Keratinocyte (primary cell): ENCODE results near the gene CAPN15. TPM values are rescaled to one million over a fixed set of nuclear protein-coding genes. Genes with fewer than 3 reads are reported as not detected.

ENCODE experiments used
- DNase-seq: peaks from one replicate; pipeline ENCODE4 v3.0.0-alpha.2; 2011; ENCODE audit warnings: low read depth, missing footprints, low spot score
- FAIRE-seq: peaks from 2 replicates; lab custom pipeline; 2011; peaks lifted over from hg19 to GRCh38; lab: Jason Lieb, UNC
- H2AFZ ChIP-seq: 2 replicates; pipeline ENCODE4 v1.6.0; 2012; ENCODE audit warnings: low read length, control low read depth, inconsistent platforms; ENCODE audit not compliant: control insufficient read depth
- H3K27ac ChIP-seq: 2 replicates; pipeline ENCODE4 v1.5.1; 2011; ENCODE audit warnings: low read length; ENCODE audit not compliant: control insufficient read depth, insufficient read depth
- H3K27me3 ChIP-seq: 3 replicates; pipeline ENCODE4 v1.6.0; 2011; ENCODE audit warnings: low read length; ENCODE audit not compliant: control insufficient read depth, insufficient read depth; ENCODE audit errors: extremely low read depth
- H3K36me3 ChIP-seq, 2 experiments: 2 replicates in 1 of 2; 3 replicates in 1 of 2; pipeline ENCODE4 v1.5.1; 2011; ENCODE audit warnings: low read length in 2 of 2, mild to moderate bottlenecking in 1 of 2; ENCODE audit not compliant: control insufficient read depth in 2 of 2, insufficient read depth in 2 of 2; ENCODE audit errors: extremely low read depth in 1 of 2
- H3K4me1 ChIP-seq: 3 replicates; pipeline ENCODE4 v1.5.1; 2011; ENCODE audit warnings: low read length; ENCODE audit not compliant: control insufficient read depth, insufficient read depth; ENCODE audit errors: extremely low read depth
- H3K4me2 ChIP-seq: 3 replicates; pipeline ENCODE4 v1.6.0; 2011; ENCODE audit warnings: low read depth, low read length; ENCODE audit not compliant: control insufficient read depth, insufficient read depth; ENCODE audit errors: extremely low read depth
- H3K4me3 ChIP-seq, 3 experiments: fragments of 200-600 bp in 1 of 3; sonication (generic) in 1 of 3; 2 replicates in 2 of 3; 3 replicates in 1 of 3; pipeline ENCODE4 v1.5.1; 2011 to 2016; ENCODE audit warnings: low read length in 3 of 3, mild to moderate bottlenecking in 3 of 3, control low read depth in 2 of 3, inconsistent platforms in 1 of 3, low read depth in 1 of 3, mixed read lengths in 1 of 3, mixed run types in 1 of 3, moderate library complexity in 1 of 3; ENCODE audit not compliant: control insufficient read depth in 2 of 3, insufficient read depth in 2 of 3; ENCODE audit errors: extremely low read depth in 1 of 3
- H3K79me2 ChIP-seq: 2 replicates; pipeline ENCODE4 v1.6.0; 2012; ENCODE audit warnings: low read length; ENCODE audit not compliant: control insufficient read depth, insufficient read depth
- H3K9ac ChIP-seq: 3 replicates; pipeline ENCODE4 v1.6.0; 2011; ENCODE audit warnings: low read length; ENCODE audit not compliant: control insufficient read depth, insufficient read depth; ENCODE audit errors: extremely low read depth
- H3K9me1 ChIP-seq: 3 replicates; pipeline ENCODE4 v1.6.0; 2011; ENCODE audit warnings: low read length; ENCODE audit not compliant: control insufficient read depth, insufficient read depth; ENCODE audit errors: extremely low read depth
- H3K9me3 ChIP-seq: 2 replicates; pipeline ENCODE4 v1.5.1; 2012; ENCODE audit warnings: low read depth, low read length; ENCODE audit not compliant: control insufficient read depth
- H4K20me1 ChIP-seq: 3 replicates; pipeline ENCODE4 v1.6.0; 2011; ENCODE audit warnings: low read length; ENCODE audit not compliant: control insufficient read depth, insufficient read depth; ENCODE audit errors: extremely low read depth
- CTCF ChIP-seq, 3 experiments: IDR thresholded peaks in 1 of 3; conservative IDR thresholded peaks in 1 of 3; optimal IDR thresholded peaks in 1 of 3; 2 replicates in 2 of 3; 3 replicates in 1 of 3; pipeline versions ENCODE3 to v1.5.1; 2011; ENCODE audit warnings: low read length in 3 of 3, mild to moderate bottlenecking in 3 of 3, moderate library complexity in 2 of 3, control low read depth in 1 of 3, inconsistent platforms in 1 of 3; ENCODE audit not compliant: insufficient read depth in 2 of 3; ENCODE audit errors: extremely low read depth in 1 of 3
- EZH2 ChIP-seq: IDR thresholded peaks from one replicate; pipeline ENCODE4 v1.6.1; 2012; ENCODE audit warnings: inconsistent platforms, mild to moderate bottlenecking, low read length, moderate library complexity
- dilution Hi-C: fragments of 300-500 bp; cut with MboI; formaldehyde crosslinking; loops from one replicate; pipeline ENCODE4 v1.7.0; 2020; ENCODE audit warnings: low sequenced_read_pairs; ENCODE audit not compliant: extremely low pct_ligation_motif_present
- polyA plus RNA-seq, 5 experiments: library from polyadenylated mRNA; depleted of rRNA in 3 of 5; stranded (reverse) in 3 of 5; stranded (forward) in 1 of 5; unstranded in 1 of 5; fragments of >200 nt; gene quantifications; 1 replicate in 1 of 5; 2 replicates in 3 of 5; 3 replicates in 1 of 5; pipeline versions ENCODE4 v1.2.1 to v1.2.3, GENCODE V29; 2011 to 2012; ENCODE audit warnings: missing spikeins in 2 of 5, low read depth in 1 of 5, low replicate concordance in 1 of 5

The CAPN15 gene
- polyA plus RNA-seq, 1 donor (not counting 4 experiments of a cell fraction or from before 2014, with no cell fraction given), result 7.9 TPM

DNA sequence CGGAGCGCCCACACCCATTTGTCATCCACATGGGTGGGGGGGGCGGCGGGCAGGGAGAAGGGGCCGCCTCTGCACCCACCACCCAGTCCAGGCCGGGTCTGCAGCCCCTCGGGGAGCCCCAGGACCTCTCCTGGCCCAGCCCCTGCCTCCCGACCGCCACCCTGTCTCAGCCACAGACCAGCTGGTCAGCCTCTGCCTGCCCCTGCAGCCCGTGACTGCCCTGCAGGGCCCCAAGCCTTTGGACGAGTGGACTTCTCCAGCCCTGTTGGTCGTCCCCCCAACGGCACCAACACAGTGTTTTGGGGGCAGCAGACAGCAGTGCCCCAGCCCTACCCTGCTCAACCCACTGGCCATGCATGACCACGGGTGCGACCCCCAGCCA, 33.9 kb downstream of the CAPN15 start:
- Histone ChIP-seq H3K27ac (no peak overlapping the region), H3K27me3 (peaks cover 50% of the 10 kb centered on the region), H3K4me2 (no peak overlapping the region), H3K79me2 (no peaks in the 10 kb centered on the region), H3K4me3 (no peak overlapping the region), H4K20me1 (no peaks in the 10 kb centered on the region), H2AFZ (no peak overlapping the region), H3K9me1 (no peaks in the 10 kb centered on the region), H3K36me3 (no peaks in the 10 kb centered on the region), H3K9me3 (no peaks in the 10 kb centered on the region), H3K9ac (no peak overlapping the region), H3K4me1 (peaks cover under 1% of the 10 kb centered on the region)
- TF ChIP-seq CTCF (optimal IDR thresholded peaks at IDR 0.05 in 1 of 3, IDR thresholded peaks at IDR 0.05 in 1 of 3, conservative IDR thresholded peaks at IDR 0.05 in 1 of 3; ENCODE audit: extremely low read depth in 1 of 3, insufficient read depth in 2 of 3, low read length in 3 of 3) (no peak), EZH2 (no peak)
- FAIRE-seq (no peak), DNase-seq (no peak)
- dilution Hi-C loops, result no loop called here

DNA sequence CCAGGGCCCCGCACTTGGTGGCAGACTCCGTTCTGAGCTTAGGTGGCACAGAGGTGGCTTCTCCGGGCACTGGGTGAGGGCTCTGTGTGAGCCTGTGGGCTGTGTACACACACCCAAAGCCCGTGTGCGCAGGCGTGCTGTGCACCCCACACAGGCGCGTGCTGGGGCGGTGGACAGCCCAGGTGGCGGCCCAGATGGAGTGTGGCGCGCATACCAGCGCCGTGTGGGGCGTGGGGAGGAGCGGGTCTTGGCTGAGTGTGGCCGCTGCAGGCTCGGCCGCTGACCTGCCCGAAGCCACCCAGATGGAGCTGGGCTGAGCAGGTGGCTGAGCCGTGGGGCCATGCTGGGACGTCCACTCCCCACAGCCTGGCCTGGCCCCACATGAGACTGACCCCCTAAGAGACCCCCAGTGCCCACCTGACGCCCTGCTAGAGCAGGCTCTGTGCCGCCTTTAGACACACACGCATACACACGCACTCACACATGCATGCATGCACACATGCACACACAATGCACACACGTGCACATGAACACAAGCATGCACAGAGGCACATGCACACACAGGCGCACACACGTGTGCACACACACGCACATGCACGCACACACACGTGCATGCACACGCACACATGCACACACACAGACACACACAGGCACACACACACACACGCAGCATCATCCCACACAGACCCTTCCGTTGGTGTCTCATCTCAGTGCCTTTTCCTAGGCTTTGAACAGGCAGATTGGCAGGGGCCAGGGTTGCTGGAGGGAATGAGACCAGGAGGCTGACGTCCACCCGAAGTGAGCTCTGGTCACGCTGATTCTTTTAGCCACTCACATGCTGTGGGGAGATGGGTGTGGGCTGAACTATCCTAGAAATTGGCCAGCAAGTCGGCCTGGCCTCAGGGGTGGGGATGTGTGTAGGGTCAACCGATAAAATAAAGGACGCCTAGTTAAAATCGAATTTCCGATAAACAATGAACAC, 34.7 kb downstream of the CAPN15 start:
- Histone ChIP-seq H3K27me3 (peaks cover 50% of the 10 kb centered on the region), H3K36me3 (no peaks in the 10 kb centered on the region), H3K79me2 (no peaks in the 10 kb centered on the region), H3K27ac (no peak overlapping the region), H2AFZ (no peak overlapping the region), H3K9ac (no peak overlapping the region), H3K4me3 (no peak overlapping the region), H3K4me1 (peaks cover 9% of the 10 kb centered on the region), H4K20me1 (no peaks in the 10 kb centered on the region), H3K9me1 (no peaks in the 10 kb centered on the region), H3K9me3 (no peaks in the 10 kb centered on the region), H3K4me2 (no peak overlapping the region)
- TF ChIP-seq CTCF (optimal IDR thresholded peaks at IDR 0.05 in 1 of 3, IDR thresholded peaks at IDR 0.05 in 1 of 3, conservative IDR thresholded peaks at IDR 0.05 in 1 of 3; ENCODE audit: extremely low read depth in 1 of 3, insufficient read depth in 2 of 3, low read length in 3 of 3), result no peak
- no peak for TF ChIP-seq EZH2
- no peak for FAIRE-seq
- dilution Hi-C loops, result no loop called here
- DNase-seq, result no peak
